ENCODE results near the gene PLXNA2.

Gene PLXNA2

DNA sequence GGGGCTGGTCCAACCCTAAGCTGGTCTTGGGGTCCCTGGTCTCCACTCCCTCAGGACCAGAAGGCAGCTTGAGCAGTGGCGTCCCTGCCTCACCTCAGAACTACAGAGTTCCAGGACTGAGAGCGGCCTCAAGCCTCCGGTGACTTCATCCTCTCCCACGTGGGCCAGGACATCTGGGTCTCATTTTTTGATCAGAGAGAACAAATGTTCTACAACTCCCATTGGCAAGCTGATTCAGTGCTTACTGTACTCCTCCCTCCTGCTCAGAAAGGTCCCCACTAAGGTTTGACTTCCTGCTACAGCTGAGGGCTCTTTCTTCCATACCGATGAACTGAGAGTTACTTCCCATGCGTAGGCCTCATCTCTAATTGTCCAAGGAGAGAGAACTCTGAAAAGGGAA lies 78.5 kb downstream of the PLXNA2 start:
- Histone ChIP-seq H2AFZ (ENCODE audit: low read depth, low read length) (no peak overlapping the region), H3K4me1 (ENCODE audit: insufficient read depth, low read length) (no peaks in the 10 kb centered on the region), H3K4me2 (ENCODE audit: insufficient read depth, low read length) (no peak overlapping the region), H3K27me3 (ENCODE audit: insufficient read depth, low read length, poor library complexity) (peaks cover 60% of the 10 kb centered on the region), H3K27ac (ENCODE audit: low read length) (no peak overlapping the region), H4K20me1 (ENCODE audit: insufficient read depth, low read length) (no peaks in the 10 kb centered on the region; the same call in 1 of the 2 replicates), H3K9me3 (ENCODE audit: insufficient read depth, low read length, severe bottlenecking) (no peaks in the 10 kb centered on the region), H3K9ac (ENCODE audit: low read depth, low read length) (no peak overlapping the region), H3K4me3 (ENCODE audit: low read depth in 1 of 2, low read length in 2 of 2) (no peak overlapping the region), H3K36me3 (ENCODE audit: insufficient read depth, low read length) (no peaks in the 10 kb centered on the region), H3K79me2 (ENCODE audit: insufficient read depth, low read length) (no peaks in the 10 kb centered on the region)
- DNase-seq: no peak
- ATAC-seq (ENCODE audit: insufficient read depth, low read depth): no peak
- TF ChIP-seq, protein P1, sequence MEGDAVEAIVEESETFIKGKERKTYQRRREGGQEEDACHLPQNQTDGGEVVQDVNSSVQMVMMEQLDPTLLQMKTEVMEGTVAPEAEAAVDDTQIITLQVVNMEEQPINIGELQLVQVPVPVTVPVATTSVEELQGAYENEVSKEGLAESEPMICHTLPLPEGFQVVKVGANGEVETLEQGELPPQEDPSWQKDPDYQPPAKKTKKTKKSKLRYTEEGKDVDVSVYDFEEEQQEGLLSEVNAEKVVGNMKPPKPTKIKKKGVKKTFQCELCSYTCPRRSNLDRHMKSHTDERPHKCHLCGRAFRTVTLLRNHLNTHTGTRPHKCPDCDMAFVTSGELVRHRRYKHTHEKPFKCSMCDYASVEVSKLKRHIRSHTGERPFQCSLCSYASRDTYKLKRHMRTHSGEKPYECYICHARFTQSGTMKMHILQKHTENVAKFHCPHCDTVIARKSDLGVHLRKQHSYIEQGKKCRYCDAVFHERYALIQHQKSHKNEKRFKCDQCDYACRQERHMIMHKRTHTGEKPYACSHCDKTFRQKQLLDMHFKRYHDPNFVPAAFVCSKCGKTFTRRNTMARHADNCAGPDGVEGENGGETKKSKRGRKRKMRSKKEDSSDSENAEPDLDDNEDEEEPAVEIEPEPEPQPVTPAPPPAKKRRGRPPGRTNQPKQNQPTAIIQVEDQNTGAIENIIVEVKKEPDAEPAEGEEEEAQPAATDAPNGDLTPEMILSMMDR (IDR thresholded peaks at IDR 0.05; ENCODE audit: borderline replicate concordance, extremely low read depth, low read length, poor library complexity, severe bottlenecking): no peak
- TF ChIP-seq EZH2 (IDR thresholded peaks at IDR 0.05; ENCODE audit: borderline replicate concordance, low read depth, low read length, severe bottlenecking): no peak

DNA sequence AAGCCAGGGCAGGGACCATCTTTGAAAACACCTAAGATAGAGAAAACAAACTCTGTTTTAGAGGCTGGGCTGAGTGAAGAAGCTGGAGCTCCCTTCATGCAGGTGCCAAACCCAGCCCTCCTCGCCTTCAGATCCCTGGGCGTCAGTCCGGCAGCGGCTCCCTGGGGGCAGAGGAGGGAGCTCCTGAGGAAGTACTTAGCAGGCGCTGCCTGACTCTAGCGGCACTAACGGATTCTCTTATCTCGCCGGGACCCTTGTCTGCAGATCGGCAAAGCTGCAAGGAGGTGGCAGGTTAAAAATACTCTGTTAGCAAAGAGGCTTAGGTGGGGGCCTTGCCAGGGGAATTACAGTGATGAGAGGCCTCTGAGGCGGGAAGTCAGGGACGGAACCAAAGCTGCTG lies 79.6 kb downstream of the PLXNA2 start:
- Histone ChIP-seq H3K4me1 (ENCODE audit: insufficient read depth, low read length) (no peaks in the 10 kb centered on the region), H3K79me2 (ENCODE audit: insufficient read depth, low read length) (no peaks in the 10 kb centered on the region), H2AFZ (ENCODE audit: low read depth, low read length) (no peak overlapping the region), H4K20me1 (ENCODE audit: insufficient read depth, low read length) (no peaks in the 10 kb centered on the region; the same call in 1 of the 2 replicates), H3K27me3 (ENCODE audit: insufficient read depth, low read length, poor library complexity) (peaks cover 57% of the 10 kb centered on the region), H3K4me2 (ENCODE audit: insufficient read depth, low read length) (no peak overlapping the region), H3K9me3 (ENCODE audit: insufficient read depth, low read length, severe bottlenecking) (no peaks in the 10 kb centered on the region), H3K36me3 (ENCODE audit: insufficient read depth, low read length) (no peaks in the 10 kb centered on the region), H3K4me3 (ENCODE audit: low read depth in 1 of 2, low read length in 2 of 2) (no peak overlapping the region), H3K9ac (ENCODE audit: low read depth, low read length) (no peak overlapping the region), H3K27ac (ENCODE audit: low read length) (no peak overlapping the region)
- DNase-seq (no peak), ATAC-seq (ENCODE audit: insufficient read depth, low read depth) (no peak)
- TF ChIP-seq EZH2 (IDR thresholded peaks at IDR 0.05; ENCODE audit: borderline replicate concordance, low read depth, low read length, severe bottlenecking): no peak
- TF ChIP-seq, protein P1 (IDR thresholded peaks at IDR 0.05; ENCODE audit: borderline replicate concordance, extremely low read depth, low read length, poor library complexity, severe bottlenecking): no peak

DNA sequence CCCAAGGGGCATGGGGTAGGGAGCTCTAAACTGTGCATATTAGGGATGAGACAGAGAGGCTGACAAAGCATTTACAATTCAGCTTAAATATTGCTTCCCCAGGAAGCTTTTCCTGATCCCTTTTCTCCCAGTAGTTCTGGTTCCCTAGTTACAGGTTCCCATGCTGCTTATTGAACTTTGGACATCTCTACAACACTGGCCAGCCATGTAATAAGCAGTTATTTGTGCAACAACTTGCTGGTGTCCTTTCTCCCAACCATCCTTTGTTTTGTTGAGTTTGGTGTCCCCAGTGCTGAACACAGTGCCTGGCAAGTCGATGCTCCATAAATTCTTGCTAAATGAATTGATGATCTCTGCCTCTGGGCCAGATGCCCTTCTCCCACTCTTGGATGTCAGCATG lies 80.6 kb downstream of the PLXNA2 start:
- Histone ChIP-seq H3K4me3 (ENCODE audit: low read depth in 1 of 2, low read length in 2 of 2) (no peak overlapping the region), H4K20me1 (ENCODE audit: insufficient read depth, low read length) (no peaks in the 10 kb centered on the region; the same call in 1 of the 2 replicates), H3K79me2 (ENCODE audit: insufficient read depth, low read length) (no peaks in the 10 kb centered on the region), H3K36me3 (ENCODE audit: insufficient read depth, low read length) (no peaks in the 10 kb centered on the region), H2AFZ (ENCODE audit: low read depth, low read length) (no peak overlapping the region), H3K27me3 (ENCODE audit: insufficient read depth, low read length, poor library complexity) (peaks cover 58% of the 10 kb centered on the region), H3K9ac (ENCODE audit: low read depth, low read length) (no peak overlapping the region), H3K9me3 (ENCODE audit: insufficient read depth, low read length, severe bottlenecking) (no peaks in the 10 kb centered on the region), H3K4me2 (ENCODE audit: insufficient read depth, low read length) (no peak overlapping the region), H3K27ac (ENCODE audit: low read length) (no peak overlapping the region), H3K4me1 (ENCODE audit: insufficient read depth, low read length) (no peaks in the 10 kb centered on the region)
- DNase-seq: no peak
- no peak for ATAC-seq (ENCODE audit: insufficient read depth, low read depth)
- TF ChIP-seq, protein P1 (IDR thresholded peaks at IDR 0.05; ENCODE audit: borderline replicate concordance, extremely low read depth, low read length, poor library complexity, severe bottlenecking): no peak
- no peak for TF ChIP-seq EZH2 (IDR thresholded peaks at IDR 0.05; ENCODE audit: borderline replicate concordance, low read depth, low read length, severe bottlenecking)

DNA sequence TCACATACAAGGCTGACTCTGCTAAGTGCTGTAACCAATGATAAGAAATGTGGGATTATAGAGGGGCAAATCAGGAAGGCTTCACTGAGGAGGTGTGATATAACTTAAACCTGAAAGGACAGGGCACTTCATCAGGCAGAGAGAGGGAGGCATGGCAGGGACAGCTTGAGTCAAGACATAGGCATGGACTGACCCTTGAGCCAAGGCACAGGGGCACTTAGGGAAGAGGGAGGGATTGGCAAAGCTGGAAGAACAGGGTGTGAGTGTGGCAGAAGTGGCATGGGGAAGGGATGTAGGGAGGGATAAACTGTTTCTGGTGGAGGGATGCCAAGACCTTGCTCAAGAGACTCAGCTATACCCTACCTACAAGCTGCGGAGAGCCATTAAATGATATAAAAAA lies 81.3 kb downstream of the PLXNA2 start:
- peaks cover 62% of the 10 kb centered on the region for H3K27me3 ChIP-seq (ENCODE audit: insufficient read depth, low read length, poor library complexity)
- H3K4me1 ChIP-seq (ENCODE audit: insufficient read depth, low read length): no peaks in the 10 kb centered on the region
- H3K9ac ChIP-seq (ENCODE audit: low read depth, low read length): no peak overlapping the region
- H3K9me3 ChIP-seq (ENCODE audit: insufficient read depth, low read length, severe bottlenecking): no peaks in the 10 kb centered on the region
- TF ChIP-seq EZH2 (IDR thresholded peaks at IDR 0.05; ENCODE audit: borderline replicate concordance, low read depth, low read length, severe bottlenecking): no peak
- TF ChIP-seq, protein P1 (IDR thresholded peaks at IDR 0.05; ENCODE audit: borderline replicate concordance, extremely low read depth, low read length, poor library complexity, severe bottlenecking): no peak
- DNase-seq (no peak), ATAC-seq (ENCODE audit: insufficient read depth, low read depth) (no peak)
- H3K4me3 ChIP-seq (ENCODE audit: low read depth in 1 of 2, low read length in 2 of 2): no peak overlapping the region
- no peak overlapping the region for H2AFZ ChIP-seq (ENCODE audit: low read depth, low read length)
- no peaks in the 10 kb centered on the region for H3K36me3 ChIP-seq (ENCODE audit: insufficient read depth, low read length)
- no peaks in the 10 kb centered on the region for H3K79me2 ChIP-seq (ENCODE audit: insufficient read depth, low read length)
- no peaks in the 10 kb centered on the region; the same call in 1 of the 2 replicates for H4K20me1 ChIP-seq (ENCODE audit: insufficient read depth, low read length)
- no peak overlapping the region for H3K27ac ChIP-seq (ENCODE audit: low read length)
- H3K4me2 ChIP-seq (ENCODE audit: insufficient read depth, low read length): no peak overlapping the region
